HG03460 (cell line): ENCODE data around the gene CC2D1B.

ENCODE experiments used
- ATAC-seq: cut with Tn5 transposase; IDR thresholded peaks from one replicate; pipeline ENCODE4 v1.9.1; 2021; ENCODE audit not compliant: unreplicated experiment

The CC2D1B gene

DNA sequence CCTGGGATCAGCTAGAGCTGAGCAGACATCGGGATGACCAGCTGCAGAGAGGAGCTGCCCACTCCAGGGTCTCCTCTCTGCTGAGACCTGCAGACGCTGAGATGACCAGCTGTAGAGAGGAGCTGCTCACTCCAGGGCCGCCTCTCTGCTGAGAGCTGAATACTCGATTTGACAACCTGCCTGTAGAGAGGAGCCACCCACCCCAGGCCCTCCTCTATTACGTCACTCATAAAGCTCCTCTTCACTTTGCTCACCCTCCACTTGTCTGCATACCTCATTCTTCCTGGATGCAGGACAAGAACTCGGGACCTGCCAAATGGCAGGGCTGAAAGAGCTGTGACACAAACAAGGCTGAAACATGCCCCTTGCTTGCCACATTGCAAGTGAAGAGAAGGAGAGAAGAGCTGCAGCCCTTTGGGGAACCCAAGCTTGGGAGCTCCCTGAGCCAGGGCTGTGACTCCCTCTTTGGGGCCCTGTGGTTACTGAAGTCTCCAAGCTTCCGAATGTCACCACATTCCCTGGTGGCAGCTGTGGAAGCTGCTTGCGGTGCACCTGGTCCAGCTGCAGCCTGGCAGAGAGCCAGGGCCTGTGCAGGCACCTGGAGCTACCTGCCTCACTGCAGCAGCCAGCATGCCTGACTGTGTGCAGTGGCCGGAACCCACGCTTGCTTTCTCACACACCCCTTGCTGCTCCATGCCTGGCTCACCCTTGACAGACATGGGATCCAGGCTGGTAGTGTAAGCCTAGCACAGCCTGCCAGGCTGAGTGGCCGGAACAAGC lies 59.6 kb downstream of the CC2D1B start:
- no peak for ATAC-seq

- no peak for ATAC-seq
Observed at GRCh38 chr1:52305417-52306226, 60.4 kb downstream of the CC2D1B start.
